HG02642 (cell line): Measurements from ENCODE around the gene MARVELD2.
"Not testable (repeated sequence)": the region's sequence is repeated elsewhere in the genome, so short reads cannot be mapped to it uniquely, and the experiment has no call there.

Experiments
- ATAC-seq: cut with Tn5 transposase; IDR thresholded peaks from one replicate; pipeline ENCODE4 v1.9.1; 2021; ENCODE audit warnings: mild to moderate bottlenecking; ENCODE audit not compliant: unreplicated experiment, poor library complexity

MARVELD2 gene

GRCh38 chr5:69444127-69444754, 29.3 kb downstream of the MARVELD2 start:
- ATAC-seq: no peak

DNA sequence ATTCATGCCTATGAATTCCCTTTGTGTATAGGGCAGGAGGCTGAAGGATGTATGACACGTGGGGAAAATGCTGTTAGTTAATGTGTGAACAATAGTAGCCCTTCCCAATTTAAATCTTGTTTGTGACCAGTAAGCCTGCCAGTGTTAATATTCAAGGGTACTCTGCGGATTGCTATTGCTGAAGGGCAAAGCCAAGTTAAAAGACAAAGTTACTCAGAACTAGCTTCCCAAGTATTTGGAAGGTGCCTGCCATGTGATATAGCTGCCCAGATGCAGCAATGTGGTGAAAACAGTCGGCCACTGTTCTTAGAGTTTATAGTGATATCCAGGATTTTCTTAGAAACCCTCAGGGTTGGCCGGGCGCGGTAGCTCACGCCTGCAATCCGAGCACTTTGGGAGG, 34.6 kb downstream of the MARVELD2 start:
- no peak for ATAC-seq

DNA sequence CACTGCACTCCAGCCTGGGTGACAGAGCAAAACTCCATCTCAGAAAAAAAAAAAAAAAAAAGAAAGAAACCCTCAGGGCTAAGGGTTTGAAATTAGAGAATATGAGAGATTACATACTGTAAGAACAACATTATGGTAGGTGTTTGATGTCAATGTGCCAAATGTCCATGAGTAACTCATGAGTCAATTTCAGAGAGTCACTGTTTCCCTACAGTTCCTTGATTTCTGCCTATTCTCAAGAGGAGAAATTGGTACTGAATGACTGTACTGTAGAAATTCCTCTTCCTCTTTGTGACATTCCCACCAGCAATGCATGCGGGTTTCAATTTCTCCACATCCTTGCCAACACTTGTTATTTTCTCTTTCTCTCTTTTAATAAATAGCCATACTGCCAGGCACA, 35.2 kb downstream of the MARVELD2 start:
- ATAC-seq: no peak

DNA sequence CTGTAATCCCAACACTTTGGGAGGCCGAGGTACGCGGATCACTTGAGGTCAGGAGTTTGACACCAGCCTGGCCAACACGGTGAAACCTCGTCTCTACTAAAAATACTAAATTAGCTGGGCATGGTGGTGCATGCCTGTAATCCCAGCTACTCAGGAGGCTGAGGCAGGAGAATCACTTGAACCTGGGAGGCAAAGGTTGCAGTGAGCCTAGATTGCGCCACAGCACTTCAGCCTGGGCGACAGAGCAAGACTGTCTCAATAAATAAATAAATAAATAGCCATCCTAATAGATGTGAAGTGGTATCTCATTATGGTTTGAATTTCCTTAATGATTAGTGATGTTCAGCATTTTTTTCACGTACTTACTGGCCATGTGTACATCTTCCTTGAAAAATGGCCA, 35.6 kb downstream of the MARVELD2 start:
- ATAC-seq: not testable (repeated sequence)

GRCh38 chr5:69451941-69452647, 37.2 kb downstream of the MARVELD2 start:
- no peak for ATAC-seq

- ATAC-seq: not testable (repeated sequence)
These were observed 38.6 kb downstream of the MARVELD2 start for GRCh38 chr5:69453487-69453886.

DNA sequence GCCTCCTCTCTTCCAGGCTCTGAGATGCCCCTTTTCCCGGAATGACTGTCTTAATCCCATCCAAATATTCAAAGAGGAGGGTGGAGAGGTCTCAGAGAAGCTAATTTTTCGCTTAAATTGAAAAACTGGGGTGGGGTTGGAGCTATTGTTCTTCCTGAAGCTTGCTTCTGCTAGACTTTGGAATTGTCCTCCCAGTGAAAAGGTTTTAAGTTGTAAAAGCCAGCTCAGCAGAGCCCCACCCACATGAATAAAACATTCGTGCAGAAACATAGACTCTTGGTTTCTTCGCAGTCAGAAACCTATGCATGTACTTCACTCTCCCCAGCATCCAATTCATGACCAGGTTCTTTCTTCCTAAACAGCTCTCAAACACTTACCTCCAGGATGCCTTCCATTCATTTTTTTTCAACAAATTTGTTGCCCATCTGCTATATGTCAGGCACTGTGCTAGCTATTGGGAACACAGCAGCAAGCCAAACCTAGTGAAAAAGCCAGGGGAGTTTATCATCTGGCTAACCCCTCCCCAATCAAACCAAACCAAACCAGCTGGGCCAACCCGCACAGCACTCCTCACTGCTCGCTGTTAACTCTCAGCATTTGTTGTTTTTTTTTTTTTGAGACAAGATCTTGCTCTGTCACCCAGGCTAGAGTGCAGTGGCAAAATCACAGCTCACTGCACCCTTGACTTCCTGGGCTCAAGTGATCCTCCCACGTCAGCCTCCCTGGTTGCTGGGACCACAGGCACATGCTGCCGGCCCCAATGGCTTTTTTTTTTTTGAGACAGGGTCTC, 39.7 kb downstream of the MARVELD2 start:
- ATAC-seq: no peak

- not testable (repeated sequence) for ATAC-seq
These were observed 40.6 kb downstream of the MARVELD2 start for GRCh38 chr5:69455428-69455988.

DNA sequence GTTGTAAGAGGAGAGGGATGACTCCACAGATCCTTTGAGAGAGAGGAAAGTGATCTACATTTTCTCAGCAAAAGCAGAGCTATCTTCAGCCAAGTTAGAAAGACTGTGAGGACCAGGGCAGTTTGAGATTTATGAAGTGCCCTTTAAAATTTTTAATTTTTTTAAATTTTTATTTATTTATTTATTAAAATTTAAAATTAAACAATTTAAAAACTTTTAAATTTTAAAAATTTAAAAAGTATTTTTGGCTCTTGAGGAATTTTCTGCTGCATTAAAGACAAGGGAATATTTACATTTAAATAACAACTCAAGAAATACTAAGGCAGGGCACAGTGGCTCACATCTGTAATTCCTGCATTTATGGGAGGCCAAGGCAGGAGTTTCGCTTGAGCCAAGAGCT, 47.3 kb downstream of the MARVELD2 start:
- no peak for ATAC-seq

GRCh38 chr5:69466375-69466774, 51.5 kb downstream of the MARVELD2 start:
- ATAC-seq: not testable (repeated sequence)

- peak; percentile 96 for ATAC-seq
These were observed 52.7 kb downstream of the MARVELD2 start for GRCh38 chr5:69467442-69468225.

GRCh38 chr5:69468631-69469030, 53.7 kb downstream of the MARVELD2 start:
- ATAC-seq: no peak

GRCh38 chr5:69471516-69471915, 56.6 kb downstream of the MARVELD2 start:
- ATAC-seq: not testable (repeated sequence)

GRCh38 chr5:69472535-69473143, 57.7 kb downstream of the MARVELD2 start:
- not testable (repeated sequence) for ATAC-seq

- no peak for ATAC-seq
These were observed 62.3 kb downstream of the MARVELD2 start for GRCh38 chr5:69477170-69477569.

DNA sequence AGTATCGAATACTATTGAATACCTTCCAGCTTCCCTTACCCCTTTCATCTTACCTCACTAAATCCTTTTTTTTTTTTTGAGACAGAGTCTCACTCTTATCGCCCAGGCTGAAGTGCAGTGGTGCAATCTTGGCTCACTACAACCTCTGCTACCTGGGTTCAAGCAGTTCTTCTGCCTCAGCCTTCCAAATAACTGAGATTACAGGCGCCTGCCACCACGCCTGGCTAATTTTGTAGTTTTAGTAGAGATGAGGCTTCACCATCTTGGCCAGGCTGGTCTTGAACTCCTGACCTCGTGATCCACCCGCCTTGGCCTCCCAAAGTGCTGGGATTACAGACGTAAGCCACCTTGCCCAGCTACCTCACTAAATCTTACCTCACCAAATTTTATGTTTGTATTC, 63.4 kb downstream of the MARVELD2 start:
- ATAC-seq: not testable (repeated sequence)

DNA sequence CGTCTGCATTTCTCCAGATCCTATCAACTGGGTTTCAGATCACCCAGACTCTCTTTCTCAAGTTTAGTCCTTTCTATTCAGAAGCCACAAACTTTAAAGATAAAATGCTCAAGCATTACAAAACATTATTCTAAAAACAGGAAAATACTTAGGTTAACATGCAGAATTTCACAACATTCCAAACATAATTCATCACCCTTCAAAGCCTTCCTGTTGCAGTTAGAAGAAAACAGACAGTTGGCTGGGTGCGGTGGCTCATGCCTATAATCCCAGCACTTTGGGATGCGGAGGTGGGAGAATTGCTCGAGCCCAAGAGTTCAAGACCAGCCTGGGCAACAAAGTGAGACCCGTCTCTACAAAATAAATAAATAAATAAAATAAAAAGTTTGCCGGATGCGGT, 70.0 kb downstream of the MARVELD2 start:
- no peak for ATAC-seq

DNA sequence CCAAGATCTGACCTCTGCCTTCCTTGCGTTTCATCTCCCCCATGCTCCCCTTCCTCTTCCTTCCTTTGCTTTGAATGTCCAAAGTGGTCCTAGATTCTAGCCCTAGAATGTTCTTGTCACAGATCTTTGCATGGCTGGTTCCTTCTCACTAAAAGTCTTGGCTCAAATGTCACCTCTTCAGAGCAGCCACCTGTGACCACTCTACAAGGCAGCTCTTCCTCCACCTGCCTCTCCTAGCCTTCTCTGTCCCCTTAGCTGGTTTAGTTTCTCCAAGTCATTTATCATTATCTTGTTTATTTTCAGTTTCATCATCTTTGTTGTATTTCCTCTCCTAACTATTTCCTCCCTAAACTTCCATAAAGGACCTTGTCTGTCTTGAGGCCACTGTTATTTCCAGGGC, 70.6 kb downstream of the MARVELD2 start:
- no peak for ATAC-seq

- no peak for ATAC-seq
These were observed 74.3 kb downstream of the MARVELD2 start for GRCh38 chr5:69489246-69489645.

GRCh38 chr5:69491027-69491426, 76.1 kb downstream of the MARVELD2 start:
- ATAC-seq: no peak
